Esophagus (tissue), 2 donors: Measurements from ENCODE around the gene MAML2. TPM values are rescaled to one million over a fixed set of nuclear protein-coding genes. Genes with fewer than 3 reads are reported as not detected.
"Not testable (repeated sequence)": the region's sequence is repeated elsewhere in the genome, so short reads cannot be mapped to it uniquely, and the experiment has no call there.

Source experiments
- H3K27ac ChIP-seq, 2 donors: one replicate each; pipeline ENCODE4 v1.5.1; 2013; ENCODE audit warnings: low read depth in 2 of 2, mild to moderate bottlenecking in 2 of 2, inconsistent platforms in 1 of 2, low read length in 1 of 2, moderate library complexity in 1 of 2
- H3K27me3 ChIP-seq, 2 donors: one replicate each; pipeline ENCODE4 v1.6.1; 2013; ENCODE audit warnings: low read length in 2 of 2, control low read depth in 1 of 2, mild to moderate bottlenecking in 1 of 2; ENCODE audit not compliant: insufficient read depth in 2 of 2, control insufficient read depth in 1 of 2
- H3K36me3 ChIP-seq, 2 donors: one replicate each; pipeline ENCODE4 v1.6.1; 2013; ENCODE audit warnings: low read length in 1 of 2; ENCODE audit not compliant: control insufficient read depth in 2 of 2, insufficient read depth in 2 of 2
- H3K4me1 ChIP-seq, 2 donors: one replicate each; pipeline ENCODE4 v1.6.1; 2013; ENCODE audit warnings: low read length in 1 of 2; ENCODE audit not compliant: control insufficient read depth in 2 of 2, insufficient read depth in 2 of 2
- H3K4me3 ChIP-seq, 2 donors: one replicate each; pipeline ENCODE4 v1.5.1; 2013; ENCODE audit warnings: low read length in 2 of 2, mild to moderate bottlenecking in 2 of 2, low read depth in 1 of 2, moderate library complexity in 1 of 2
- H3K9me3 ChIP-seq, 2 donors: one replicate each; pipeline ENCODE4 v1.6.1; 2013; ENCODE audit warnings: mild to moderate bottlenecking in 2 of 2, low read depth in 1 of 2, low read length in 1 of 2, moderate library complexity in 1 of 2; ENCODE audit not compliant: control insufficient read depth in 2 of 2, insufficient read depth in 1 of 2
- WGBS, 2 donors: extraction: QIAGEN DNeasy Blood & Tissue Kit; methylation state at CpG; one replicate each; pipeline ENCODE4 v1.1.7; 2013; 5-methylcytosine and 5-hydroxymethylcytosine counted together
- polyA plus RNA-seq, 2 donors: library from polyadenylated mRNA; stranded (reverse); fragments of 200-250 nt; gene quantifications; one replicate each; pipeline ENCODE4 v1.2.3, GENCODE V29; 2013
- donor health status: healthy with polysubstance abuse.
- donor health status: Bipolar disorder and iron deficiency.

The MAML2 gene
- polyA plus RNA-seq, 2 donors, result 1.9 to 2.0 TPM

- H3K4me1 ChIP-seq, result no peaks in the 10 kb centered on the region
- 45 to 83% methylated on average over 1 of the region's 1 CpG for WGBS, 2 donors
These were observed 53.0 kb downstream of the MAML2 start for GRCh38 chr11:96290031-96290430.

GRCh38 chr11:96288915-96289314 lies 54.1 kb downstream of the MAML2 start:
- H3K9me3 ChIP-seq, result no peaks in the 10 kb centered on the region
- H3K27me3 ChIP-seq, result no peaks in the 10 kb centered on the region
- H3K4me1 ChIP-seq, result no peaks in the 10 kb centered on the region
- no peaks in the 10 kb centered on the region for H3K36me3 ChIP-seq
- no peak overlapping the region for H3K27ac ChIP-seq
- H3K4me3 ChIP-seq, result no peak overlapping the region
- 78 to 85% methylated on average over 3 of the region's 3 CpGs for WGBS, 2 donors

More at GRCh38 chr11:96290031-96290430, 53.0 kb downstream of the MAML2 start:
- Histone ChIP-seq H3K9me3 (no peaks in the 10 kb centered on the region), H3K36me3 (no peaks in the 10 kb centered on the region), H3K27ac (no peak overlapping the region), H3K4me3 (no peak overlapping the region), H3K27me3 (no peaks in the 10 kb centered on the region)

GRCh38 chr11:96287822-96288439 lies 55.1 kb downstream of the MAML2 start:
- H3K9me3 ChIP-seq, result no peaks in the 10 kb centered on the region
- no peaks in the 10 kb centered on the region for H3K27me3 ChIP-seq
- no peaks in the 10 kb centered on the region for H3K4me1 ChIP-seq
- 82 to 83% methylated on average over 6 of the region's 6 CpGs for WGBS, 2 donors
- H3K36me3 ChIP-seq, result no peaks in the 10 kb centered on the region
- H3K27ac ChIP-seq, result no peak overlapping the region
- no peak overlapping the region for H3K4me3 ChIP-seq

- H3K4me1 ChIP-seq, H3K27me3 ChIP-seq, H3K27ac ChIP-seq, H3K9me3 ChIP-seq, H3K4me3 ChIP-seq, H3K36me3 ChIP-seq: not testable (repeated sequence)
- WGBS, 2 donors, result 95 to 98% methylated on average over 6 of the region's 6 CpGs
These were observed 57.0 kb downstream of the MAML2 start for GRCh38 chr11:96285985-96286384.

GRCh38 chr11:96284917-96285316 lies 58.1 kb downstream of the MAML2 start:
- Histone ChIP-seq H3K27me3 (no peaks in the 10 kb centered on the region), H3K9me3 (no peaks in the 10 kb centered on the region), H3K27ac (no peak overlapping the region), H3K36me3 (no peaks in the 10 kb centered on the region), H3K4me3 (no peak overlapping the region), H3K4me1 (peaks cover 0 to 2% of the 10 kb centered on the region in 2 donors)
- WGBS, 2 donors, result 80 to 91% methylated on average over 3 of the region's 3 CpGs

- Histone ChIP-seq H3K9me3 (no peaks in the 10 kb centered on the region), H3K27ac (no peak overlapping the region), H3K4me3 (no peak overlapping the region), H3K4me1 (peaks cover 0 to 2% of the 10 kb centered on the region in 2 donors), H3K27me3 (no peaks in the 10 kb centered on the region), H3K36me3 (no peaks in the 10 kb centered on the region)
- 95 to 97% methylated on average over 1 of the region's 1 CpG for WGBS, 2 donors
These were observed 58.6 kb downstream of the MAML2 start for GRCh38 chr11:96284401-96284800.

- H3K4me3 ChIP-seq, result no peak overlapping the region
- no peaks in the 10 kb centered on the region for H3K9me3 ChIP-seq
- 82 to 84% methylated on average over 2 of the region's 2 CpGs for WGBS, 2 donors
- no peaks in the 10 kb centered on the region for H3K27me3 ChIP-seq
- H3K36me3 ChIP-seq, result no peaks in the 10 kb centered on the region
- no peak overlapping the region for H3K27ac ChIP-seq
- peaks cover 0 to 5% of the 10 kb centered on the region in 2 donors for H3K4me1 ChIP-seq
These were observed 60.3 kb downstream of the MAML2 start for GRCh38 chr11:96282625-96283220.

- no peaks in the 10 kb centered on the region for H3K9me3 ChIP-seq
- H3K4me1 ChIP-seq, result peaks cover 0 to 5% of the 10 kb centered on the region in 2 donors
- H3K36me3 ChIP-seq, result no peaks in the 10 kb centered on the region
- H3K27ac ChIP-seq, result peak overlapping the region in 1 of 2 donors; percentile 66
- H3K27me3 ChIP-seq, result no peaks in the 10 kb centered on the region
- WGBS, 2 donors, result 95 to 98% methylated on average over 1 of the region's 1 CpG
- no peak overlapping the region for H3K4me3 ChIP-seq
These were observed 62.6 kb downstream of the MAML2 start for GRCh38 chr11:96280444-96280843.

- Histone ChIP-seq H3K4me3 (no peak overlapping the region), H3K4me1 (peaks cover 0 to 5% of the 10 kb centered on the region in 2 donors), H3K9me3 (no peaks in the 10 kb centered on the region), H3K36me3 (no peaks in the 10 kb centered on the region), H3K27me3 (no peaks in the 10 kb centered on the region), H3K27ac (no peak overlapping the region)
These were observed 63.1 kb downstream of the MAML2 start for GRCh38 chr11:96279896-96280290.
